Lung (tissue), 12 donors: Measurements from ENCODE around the gene TNS3. TPM values are rescaled to one million over a fixed set of nuclear protein-coding genes. Genes with fewer than 3 reads are reported as not detected.

ENCODE experiments used
- ATAC-seq: fragments of 200-7000 bp; cut with Tn5 transposase; one replicate; pipeline ENCODE4 v1.9.1; 2020; ENCODE audit warnings: moderate number of reproducible peaks; ENCODE audit not compliant: insufficient read depth, low FRiP score
- DNase-seq, 3 donors: peaks; one replicate each; pipeline ENCODE4 v3.0.0-alpha.2; 2013 to 2017
- H3K27ac ChIP-seq, 2 donors: one replicate each; pipeline ENCODE4 v1.5.1; 2013; ENCODE audit warnings: mild to moderate bottlenecking in 2 of 2, moderate library complexity in 2 of 2, control low read depth in 1 of 2, inconsistent platforms in 1 of 2, low read depth in 1 of 2, low read length in 1 of 2
- H3K27me3 ChIP-seq, 3 donors: one replicate each; pipeline ENCODE4 v1.5.1; 2013; ENCODE audit warnings: low read length in 2 of 3; ENCODE audit not compliant: control insufficient read depth in 3 of 3, insufficient read depth in 3 of 3
- H3K36me3 ChIP-seq, 4 donors: one replicate each; pipeline ENCODE4 v1.5.1; 2013; ENCODE audit warnings: low read length in 4 of 4, mild to moderate bottlenecking in 1 of 4, moderate library complexity in 1 of 4; ENCODE audit not compliant: control insufficient read depth in 4 of 4, insufficient read depth in 4 of 4
- H3K4me1 ChIP-seq, 5 donors: one replicate each; pipeline ENCODE4 v1.5.1; 2013; ENCODE audit warnings: low read length in 5 of 5, mild to moderate bottlenecking in 2 of 5, moderate library complexity in 1 of 5; ENCODE audit not compliant: control insufficient read depth in 5 of 5, insufficient read depth in 5 of 5
- H3K4me3 ChIP-seq: one replicate; pipeline ENCODE4 v1.5.1; 2013; ENCODE audit warnings: mild to moderate bottlenecking, control low read depth, moderate library complexity
- H3K9ac ChIP-seq, 2 donors: one replicate each; pipeline ENCODE4 v1.5.1; 2013; ENCODE audit warnings: low read length in 2 of 2, control low read depth in 1 of 2; ENCODE audit not compliant: insufficient read depth in 1 of 2
- H3K9me3 ChIP-seq, 4 donors: one replicate each; pipeline ENCODE4 v1.5.1; 2013; ENCODE audit warnings: low read length in 3 of 4, mild to moderate bottlenecking in 1 of 4, moderate library complexity in 1 of 4; ENCODE audit not compliant: control insufficient read depth in 4 of 4, insufficient read depth in 3 of 4
- WGBS, 2 donors: extraction: QIAGEN DNeasy Blood & Tissue Kit; methylation state at CpG; one replicate each; pipeline ENCODE4 v1.1.7; 2013; 5-methylcytosine and 5-hydroxymethylcytosine counted together
- polyA plus RNA-seq, 2 donors: library from polyadenylated mRNA; stranded (reverse); fragments of 200-250 nt; gene quantifications; one replicate each; pipeline ENCODE4 v1.2.1, GENCODE V29; 2013
- total RNA-seq, 2 donors: library from RNA; depleted of rRNA in 1 of 2; stranded (reverse); fragments of >200 nt in 1 of 2; gene quantifications; one replicate each; pipeline ENCODE4 v1.2.1, GENCODE V29; 2014 to 2021
- TF ChIP-seq, protein P1 (sequence below): IDR thresholded peaks from 2 replicates; pipeline ENCODE4 v1.5.1; 2012; ENCODE audit warnings: mild to moderate bottlenecking; ENCODE audit errors: control extremely low read depth, extremely low read depth
- donor health status: control.
- donor health status: control.
- donor health status: Bipolar disorder and iron deficiency.
- donor health status: healthy.
- donor health status: DM: yes; HTN: yes; CAD: no.

The TNS3 gene
- total and polyA plus RNA-seq, 4 donors = 23.8 to 140 (median 85.7) TPM

DNA sequence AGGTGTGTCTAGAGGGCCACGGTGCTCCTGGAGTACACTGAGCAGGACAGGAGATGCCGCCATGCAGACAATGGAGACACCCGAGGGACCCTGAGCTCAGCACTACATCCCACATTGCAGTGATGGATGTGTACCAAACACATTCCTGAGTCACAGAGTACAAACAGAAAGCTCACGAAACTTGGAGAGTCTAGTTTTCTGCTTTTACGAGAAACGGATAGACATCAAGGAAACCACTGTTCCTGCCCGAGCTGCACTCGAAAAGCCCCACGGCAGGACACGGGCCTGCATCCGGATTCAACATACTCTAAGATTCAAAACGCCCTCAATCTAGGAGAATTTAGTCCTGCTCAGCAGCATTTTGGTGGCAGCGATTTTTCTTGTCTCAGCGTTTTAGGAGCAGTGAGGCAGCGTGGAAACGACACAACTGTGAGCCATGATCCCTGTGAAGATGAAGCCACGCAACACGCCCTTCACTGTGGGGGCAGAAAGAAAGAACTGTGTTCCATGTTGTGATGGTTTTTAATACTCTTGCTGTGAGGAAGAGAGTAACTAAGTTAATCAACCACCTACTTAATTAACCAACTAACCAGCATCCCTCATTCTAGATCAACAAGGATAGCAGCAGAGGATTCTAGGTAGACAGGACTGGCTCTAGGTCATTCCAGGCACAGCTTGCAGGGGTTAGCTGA lies 3.2 kb downstream of the TNS3 start:
- H3K9me3 ChIP-seq = no peaks in the 10 kb centered on the region
- no peak for ATAC-seq
- 37 to 42% methylated on average over 18 of the region's 18 CpGs for WGBS, 2 donors
- peak overlapping the region in 1 of 2 donors; percentile 71 for H3K27ac ChIP-seq
- DNase-seq = peak in 2 of 3 donors; percentile 37 to 49
- no peak overlapping the region for H3K4me3 ChIP-seq
- H3K36me3 ChIP-seq = no peaks in the 10 kb centered on the region
- no peak overlapping the region for H3K9ac ChIP-seq
- TF ChIP-seq, protein P1, sequence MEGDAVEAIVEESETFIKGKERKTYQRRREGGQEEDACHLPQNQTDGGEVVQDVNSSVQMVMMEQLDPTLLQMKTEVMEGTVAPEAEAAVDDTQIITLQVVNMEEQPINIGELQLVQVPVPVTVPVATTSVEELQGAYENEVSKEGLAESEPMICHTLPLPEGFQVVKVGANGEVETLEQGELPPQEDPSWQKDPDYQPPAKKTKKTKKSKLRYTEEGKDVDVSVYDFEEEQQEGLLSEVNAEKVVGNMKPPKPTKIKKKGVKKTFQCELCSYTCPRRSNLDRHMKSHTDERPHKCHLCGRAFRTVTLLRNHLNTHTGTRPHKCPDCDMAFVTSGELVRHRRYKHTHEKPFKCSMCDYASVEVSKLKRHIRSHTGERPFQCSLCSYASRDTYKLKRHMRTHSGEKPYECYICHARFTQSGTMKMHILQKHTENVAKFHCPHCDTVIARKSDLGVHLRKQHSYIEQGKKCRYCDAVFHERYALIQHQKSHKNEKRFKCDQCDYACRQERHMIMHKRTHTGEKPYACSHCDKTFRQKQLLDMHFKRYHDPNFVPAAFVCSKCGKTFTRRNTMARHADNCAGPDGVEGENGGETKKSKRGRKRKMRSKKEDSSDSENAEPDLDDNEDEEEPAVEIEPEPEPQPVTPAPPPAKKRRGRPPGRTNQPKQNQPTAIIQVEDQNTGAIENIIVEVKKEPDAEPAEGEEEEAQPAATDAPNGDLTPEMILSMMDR = no peak
- no peaks in the 10 kb centered on the region for H3K27me3 ChIP-seq
- peaks cover 0 to 74% (median 58%) of the 10 kb centered on the region in 5 donors for H3K4me1 ChIP-seq

- TF ChIP-seq, protein P1 = no peak
- 35 to 42% methylated on average over 14 of the region's 14 CpGs for WGBS, 2 donors
- Histone ChIP-seq H3K9me3 (no peaks in the 10 kb centered on the region), H3K36me3 (no peaks in the 10 kb centered on the region), H3K9ac (peak overlapping the region in 1 of 2 donors; percentile 73), H3K4me3 (no peak overlapping the region), H3K27ac (peak overlapping the region in 1 of 2 donors; percentile 86), H3K27me3 (no peaks in the 10 kb centered on the region), H3K4me1 (peaks cover 0 to 74% (median 54%) of the 10 kb centered on the region in 5 donors)
- DNase-seq (peak; percentile 62 to 87 (median 82)), ATAC-seq (no peak)
Observed at GRCh38 chr7:47577321-47577919, 4.5 kb downstream of the TNS3 start.

DNA sequence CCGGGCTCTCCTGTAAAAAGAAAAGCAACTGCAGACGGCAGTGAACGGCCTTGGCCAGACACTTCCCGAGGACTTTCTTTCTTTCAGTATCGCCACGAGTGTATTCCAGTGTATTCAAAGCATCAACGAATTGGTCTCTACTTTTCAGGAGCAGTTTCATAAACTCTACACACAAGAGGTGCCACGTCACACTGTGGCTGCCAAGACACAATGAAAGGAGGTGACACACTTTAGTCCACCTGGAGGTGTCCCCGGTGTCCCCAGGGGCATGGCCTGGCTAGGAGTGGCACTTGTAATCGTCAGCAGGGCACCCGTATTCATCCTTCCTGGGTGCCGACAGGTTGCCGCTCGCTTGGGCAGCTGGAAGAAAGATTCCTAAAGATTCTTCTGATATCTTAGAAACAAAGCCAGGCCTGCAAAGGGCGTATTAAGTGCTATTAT lies 5.0 kb downstream of the TNS3 start:
- TF ChIP-seq, protein P1 = no peak
- no peaks in the 10 kb centered on the region for H3K9me3 ChIP-seq
- 30 to 41% methylated on average over 15 of the region's 15 CpGs for whole genome bisulfite sequencing, 2 donors
- no peaks in the 10 kb centered on the region for H3K27me3 ChIP-seq
- H3K4me1 ChIP-seq = peaks cover 4 to 78% (median 59%) of the 10 kb centered on the region in 5 donors
- H3K4me3 ChIP-seq = no peak overlapping the region
- peak overlapping the region in 1 of 2 donors; percentile 88 for H3K9ac ChIP-seq
- H3K27ac ChIP-seq = peak overlapping the region in 1 of 2 donors; percentile 86
- H3K36me3 ChIP-seq = no peaks in the 10 kb centered on the region
- DNase-seq (no peak), ATAC-seq (no peak)
